ENCODE measurements around the gene ARHGEF17.

The ARHGEF17 gene

DNA sequence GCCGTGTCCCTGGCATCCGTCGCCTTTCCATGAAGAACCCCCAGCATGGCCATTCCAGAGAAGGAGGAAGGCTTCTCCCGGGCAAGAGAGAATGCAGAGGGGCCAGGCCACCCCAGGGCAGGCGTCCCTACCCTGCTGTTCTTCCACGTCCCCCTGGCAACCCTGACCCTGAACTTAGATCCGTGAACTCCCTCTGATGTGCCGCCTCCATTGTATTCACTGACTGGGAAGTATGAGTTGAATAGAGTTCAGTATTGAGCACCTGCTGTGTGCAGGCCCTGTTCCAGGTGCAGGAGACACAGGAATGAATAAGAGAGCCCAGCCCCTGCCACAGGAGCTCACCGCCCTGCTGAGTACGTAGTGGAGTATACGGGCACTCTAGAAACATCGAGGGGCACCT, 39.0 kb downstream of the ARHGEF17 start:
- TF ChIP-seq CTCF (IDR thresholded peaks at IDR 0.05; ENCODE audit: low read length, missing control alignments): no peak
- no peak overlapping the region for H3K4me3 ChIP-seq (replicated peaks; ENCODE audit: low read depth, low read length)
- DNase-seq (ENCODE audit: low read depth): no peak

DNA sequence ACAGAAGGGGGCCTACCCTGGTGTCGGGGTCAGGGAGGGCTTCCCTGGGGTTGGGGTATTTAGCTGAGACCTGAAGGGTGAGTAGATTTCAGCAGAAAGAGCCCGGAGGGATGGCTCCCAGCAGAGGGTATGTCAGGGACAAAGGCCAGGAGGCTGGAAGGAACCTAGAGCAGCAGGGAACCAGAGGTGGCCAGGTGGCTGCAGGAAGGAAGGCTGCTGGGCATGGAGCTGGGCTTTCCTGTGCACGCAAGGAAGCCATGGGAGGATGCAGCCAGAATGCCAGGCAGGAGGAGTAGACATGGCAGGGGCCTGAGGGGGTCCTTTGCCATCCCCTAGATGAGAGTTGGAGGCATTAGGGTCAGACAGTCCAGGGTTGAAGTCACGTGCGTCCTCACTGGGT, 40.8 kb downstream of the ARHGEF17 start:
- no peak for TF ChIP-seq CTCF (IDR thresholded peaks at IDR 0.05; ENCODE audit: low read length, missing control alignments)
- no peak overlapping the region for H3K4me3 ChIP-seq (replicated peaks; ENCODE audit: low read depth, low read length)
- DNase-seq (ENCODE audit: low read depth): no peak

- H3K4me3 ChIP-seq (replicated peaks; ENCODE audit: low read depth, low read length): no peak overlapping the region
- TF ChIP-seq CTCF (IDR thresholded peaks at IDR 0.05; ENCODE audit: low read length, missing control alignments): no peak
- no peak for DNase-seq (ENCODE audit: low read depth)
Observed at GRCh38 chr11:73349633-73350032, 41.6 kb downstream of the ARHGEF17 start.

- peak; percentile 88 for DNase-seq (ENCODE audit: low read depth)
- peak; percentile 100 for TF ChIP-seq CTCF (IDR thresholded peaks at IDR 0.05; ENCODE audit: low read length, missing control alignments)
- no peak overlapping the region for H3K4me3 ChIP-seq (replicated peaks; ENCODE audit: low read depth, low read length)
Observed at GRCh38 chr11:73350908-73351636, 43.0 kb downstream of the ARHGEF17 start.

DNA sequence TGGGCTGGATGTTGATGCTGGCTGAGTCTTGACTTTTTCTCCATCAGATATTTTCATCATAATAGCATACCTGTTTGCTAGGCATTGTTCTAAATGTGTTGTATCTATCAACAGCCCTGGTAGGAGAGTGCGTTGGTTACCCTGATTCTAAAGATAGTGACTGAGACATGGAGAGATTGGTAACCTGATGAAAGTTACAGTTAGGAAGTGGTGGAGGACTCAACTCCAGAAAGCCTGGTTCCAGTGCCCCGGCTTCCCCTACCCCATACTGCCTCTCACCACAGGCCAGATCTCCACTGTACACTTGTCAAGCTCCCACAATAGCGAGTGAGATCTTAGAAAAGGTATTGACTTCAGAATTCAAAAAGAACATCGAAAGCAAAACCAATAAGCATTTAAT, 45.3 kb downstream of the ARHGEF17 start:
- TF ChIP-seq CTCF (IDR thresholded peaks at IDR 0.05; ENCODE audit: low read length, missing control alignments): no peak
- H3K4me3 ChIP-seq (replicated peaks; ENCODE audit: low read depth, low read length): no peak overlapping the region
- DNase-seq (ENCODE audit: low read depth): no peak

DNA sequence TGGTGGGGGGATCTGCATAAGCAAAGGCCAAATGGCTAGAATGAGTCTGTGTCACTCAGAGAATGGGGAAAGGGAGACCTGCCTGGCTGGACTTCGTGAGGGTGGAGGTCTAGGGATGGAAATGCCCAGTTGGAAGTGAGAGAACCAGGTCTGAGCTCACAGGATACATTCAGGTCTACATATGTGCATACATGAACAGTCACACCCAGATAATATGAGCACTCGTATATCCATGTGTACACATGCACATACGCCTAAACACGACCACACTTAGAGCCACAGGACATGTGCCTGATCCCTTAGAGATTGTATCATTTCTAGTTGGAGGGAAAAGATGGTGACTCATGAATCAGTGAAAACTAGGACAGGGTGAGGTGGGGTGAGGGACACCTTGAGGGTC, 47.0 kb downstream of the ARHGEF17 start:
- H3K4me3 ChIP-seq (replicated peaks; ENCODE audit: low read depth, low read length): no peak overlapping the region
- TF ChIP-seq CTCF (IDR thresholded peaks at IDR 0.05; ENCODE audit: low read length, missing control alignments): no peak
- no peak for DNase-seq (ENCODE audit: low read depth)
